Left hindlimb (tissue), 1 donor: ENCODE data around the gene PPEF1.
"Not testable (repeated sequence)": the region's sequence is repeated elsewhere in the genome, so short reads cannot be mapped to it uniquely, and the experiment has no call there.

Source experiments
- DNase-seq: peaks from one replicate; pipeline ENCODE4 v3.0.0-alpha.2; 2018

The PPEF1 gene

DNA sequence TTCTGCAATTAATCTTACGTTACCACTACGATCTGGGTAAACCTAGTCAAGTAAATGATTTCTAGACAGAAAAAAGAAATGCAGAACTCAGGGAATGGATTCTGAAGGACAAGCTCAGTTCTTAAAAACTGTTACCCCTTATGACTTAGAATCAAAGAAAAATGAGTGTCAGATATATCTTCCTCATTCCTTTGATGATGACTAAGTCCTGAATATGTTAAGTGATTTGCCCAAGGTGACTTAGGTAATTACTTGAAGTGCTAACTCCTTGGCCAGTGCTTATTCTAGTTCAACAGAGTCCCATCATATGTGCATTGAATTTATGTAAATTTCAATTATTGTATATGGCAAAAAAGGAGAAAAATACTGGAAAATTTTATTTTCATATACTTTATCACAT is 92.5 kb downstream of the PPEF1 start:
- DNase-seq = no peak

DNA sequence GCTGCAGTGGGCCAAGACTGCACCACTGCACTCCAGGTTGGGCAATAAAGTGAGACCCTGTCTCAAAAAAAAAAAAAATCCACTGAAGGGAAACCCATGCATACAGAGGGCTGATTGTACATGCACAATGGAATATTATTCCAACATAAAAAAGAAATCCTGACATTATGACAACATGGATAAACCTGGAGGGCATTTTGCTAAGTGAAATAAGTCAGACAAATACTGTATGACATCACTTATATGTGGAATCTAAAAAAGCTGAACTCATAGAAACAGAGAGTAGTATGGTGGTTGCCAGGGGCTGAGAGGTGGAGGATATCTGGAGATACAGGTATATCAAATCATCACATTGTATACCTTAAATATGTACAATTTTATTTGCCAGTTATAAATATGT is 102.2 kb downstream of the PPEF1 start:
- DNase-seq = no peak

DNA sequence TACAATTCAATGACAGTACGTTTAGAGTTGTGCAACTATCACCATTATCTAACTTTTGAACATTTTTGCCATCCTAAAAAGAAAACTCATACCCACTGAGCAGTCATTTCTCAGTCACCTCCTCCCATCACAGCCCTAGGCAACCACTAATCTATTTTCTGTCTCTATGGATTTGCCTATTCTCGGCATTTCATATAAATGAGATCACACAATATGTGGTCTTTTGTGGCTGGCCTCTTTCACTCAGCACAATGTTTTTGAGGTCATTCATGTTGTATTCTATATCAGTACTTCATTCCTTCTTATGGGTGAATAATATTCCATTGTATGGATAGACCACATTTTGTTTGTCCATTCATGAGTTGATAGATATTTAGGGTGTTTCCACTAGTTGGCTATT is 103.0 kb downstream of the PPEF1 start:
- no peak for DNase-seq

DNA sequence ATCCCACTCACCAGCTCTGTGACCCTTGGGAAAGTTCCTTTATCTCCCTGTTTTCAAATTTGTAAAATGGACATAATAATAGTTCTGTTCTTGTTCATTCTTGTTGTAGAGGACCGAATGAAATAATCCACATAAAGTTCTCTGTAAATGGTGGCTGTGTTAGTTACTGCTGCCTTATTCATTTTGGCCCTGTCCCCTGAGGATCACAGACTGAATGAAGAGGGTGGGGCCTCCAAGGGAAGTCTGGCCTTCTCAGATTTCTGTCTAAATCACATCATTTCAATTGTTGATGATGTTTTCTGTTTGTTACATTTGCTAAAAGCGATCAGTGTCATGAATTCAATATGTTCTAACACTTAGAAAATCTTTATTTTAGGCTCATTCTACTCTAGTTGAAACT is 117.9 kb downstream of the PPEF1 start:
- DNase-seq = no peak

DNA sequence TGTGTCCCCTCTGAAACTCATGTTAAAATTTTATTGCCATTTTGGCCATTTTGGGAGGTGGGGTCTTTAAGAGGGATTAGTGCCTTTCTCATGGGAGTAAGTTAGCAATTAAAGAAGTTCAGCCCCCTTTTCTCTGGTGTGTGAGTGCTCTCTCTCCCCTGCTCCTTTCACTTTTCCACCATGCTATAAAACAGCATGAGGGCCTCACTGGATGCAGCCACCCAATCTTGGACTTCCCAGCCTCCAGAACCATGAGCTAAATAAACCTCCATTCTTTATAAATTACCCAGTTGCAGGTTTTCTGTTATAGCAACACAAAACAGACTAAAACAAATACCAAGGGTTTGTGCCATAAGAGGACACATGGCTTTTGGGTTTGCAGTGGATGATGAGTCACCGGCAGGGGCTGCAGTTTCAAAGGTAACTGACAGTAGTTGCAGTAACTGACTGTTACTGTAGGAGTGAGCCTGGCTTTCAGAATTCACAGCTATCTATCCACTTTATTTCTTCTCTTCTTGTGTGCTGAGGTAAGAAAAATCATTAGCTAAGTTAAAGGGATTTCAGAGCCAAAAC is 121.5 kb downstream of the PPEF1 start:
- no peak for DNase-seq

DNA sequence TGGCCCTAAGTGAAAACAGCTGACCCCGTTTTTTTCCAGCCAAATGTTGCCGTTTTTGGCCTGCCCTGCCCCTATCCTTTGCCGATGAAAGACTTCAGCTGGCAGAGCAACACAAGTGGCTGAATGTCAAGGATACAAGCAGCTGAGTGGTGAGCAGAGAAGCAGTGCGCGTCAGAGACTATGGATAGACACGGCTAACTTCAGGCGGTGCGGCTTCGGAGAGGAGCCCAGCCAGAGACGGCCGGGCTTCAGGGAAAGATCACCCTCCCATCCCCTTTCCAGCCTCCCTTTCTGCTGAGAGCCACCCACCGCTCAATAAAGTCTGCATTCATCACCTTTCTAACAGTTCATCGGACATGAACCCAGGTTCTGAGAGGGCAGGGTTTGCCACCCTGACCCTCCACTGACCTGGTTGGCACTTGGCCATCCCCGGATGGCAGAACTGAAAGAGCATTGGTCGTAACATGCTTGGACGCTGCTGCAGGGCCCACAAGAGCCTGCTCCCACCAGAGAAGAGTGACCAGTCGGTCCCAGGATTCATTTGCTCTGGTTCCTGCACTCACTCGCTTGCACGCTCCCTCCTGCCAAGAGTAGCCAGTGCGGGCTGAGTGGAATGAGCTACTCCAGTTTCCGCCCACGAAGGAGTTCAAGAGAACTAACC is 125.8 kb downstream of the PPEF1 start:
- peak; percentile 57 for DNase-seq

DNA sequence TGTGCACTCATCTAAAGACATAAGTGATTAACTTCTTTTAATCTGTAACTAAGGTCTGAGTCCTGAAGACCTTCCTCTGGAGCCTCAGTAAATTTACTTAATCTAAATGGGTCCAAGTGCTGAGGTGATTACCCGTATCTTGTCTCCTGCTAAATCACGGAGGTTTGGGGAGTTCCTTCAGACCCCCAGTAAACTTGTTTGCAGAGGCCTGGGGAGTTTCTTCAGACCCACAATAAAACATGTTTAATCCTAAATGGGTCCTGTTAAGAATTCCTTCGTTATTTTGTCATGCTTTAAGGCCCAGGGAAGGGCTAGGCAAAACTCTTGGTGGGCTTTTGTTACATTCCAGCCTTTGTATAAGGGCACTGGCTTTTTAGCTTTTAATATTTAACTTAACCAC is 140.5 kb downstream of the PPEF1 start:
- DNase-seq = not testable (repeated sequence)

DNA sequence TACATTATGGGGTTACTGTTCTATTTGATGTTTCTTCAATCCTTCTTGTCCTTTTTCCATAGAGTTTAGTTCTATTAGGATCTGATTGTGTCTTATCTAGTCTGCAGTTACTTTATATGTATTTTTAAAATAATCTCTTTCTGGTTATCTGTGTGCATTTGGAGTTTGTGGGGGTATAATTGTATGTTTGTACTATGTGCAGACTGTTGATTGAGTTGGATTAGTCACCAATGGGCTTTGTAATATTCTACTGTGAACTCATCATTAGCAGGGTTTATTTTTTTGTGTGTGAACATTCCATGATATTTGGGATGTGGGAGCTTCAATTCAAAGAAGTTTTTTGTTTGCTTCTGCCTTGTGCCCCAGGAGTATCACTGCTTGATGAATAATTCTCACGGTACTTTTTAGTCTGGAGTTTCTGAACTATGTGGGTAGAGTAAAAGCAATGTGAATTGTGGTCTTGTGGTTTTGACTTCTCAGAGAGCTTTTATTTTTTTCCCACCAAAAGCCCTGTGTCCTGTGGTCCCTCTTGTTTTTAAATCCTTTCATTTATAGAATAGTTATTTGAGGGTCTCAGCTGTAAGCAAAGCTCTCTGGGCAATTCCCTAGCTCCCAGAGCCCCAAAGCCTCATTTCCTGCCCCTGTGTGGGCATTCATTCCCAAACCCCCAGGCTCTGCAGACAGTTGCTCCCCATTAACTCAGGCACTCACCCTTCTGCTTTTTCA is 148.6 kb downstream of the PPEF1 start:
- no peak for DNase-seq

DNA sequence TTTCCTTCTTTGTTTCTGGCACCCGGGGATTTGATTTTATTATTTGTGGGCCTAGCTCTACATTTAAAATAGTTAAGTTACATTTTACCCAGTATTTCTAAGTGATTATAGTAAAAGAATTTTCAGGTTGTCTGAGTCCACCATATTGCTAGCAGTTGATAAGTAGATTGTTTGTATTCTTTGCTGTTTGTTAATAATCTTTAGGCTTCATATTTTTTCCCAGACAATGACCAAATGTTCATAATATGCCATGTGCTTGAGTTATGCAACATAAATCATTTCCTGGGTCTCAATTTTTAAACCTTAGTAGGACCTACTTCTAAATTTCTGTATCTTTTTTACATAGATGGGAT is 149.2 kb downstream of the PPEF1 start:
- DNase-seq = no peak

DNA sequence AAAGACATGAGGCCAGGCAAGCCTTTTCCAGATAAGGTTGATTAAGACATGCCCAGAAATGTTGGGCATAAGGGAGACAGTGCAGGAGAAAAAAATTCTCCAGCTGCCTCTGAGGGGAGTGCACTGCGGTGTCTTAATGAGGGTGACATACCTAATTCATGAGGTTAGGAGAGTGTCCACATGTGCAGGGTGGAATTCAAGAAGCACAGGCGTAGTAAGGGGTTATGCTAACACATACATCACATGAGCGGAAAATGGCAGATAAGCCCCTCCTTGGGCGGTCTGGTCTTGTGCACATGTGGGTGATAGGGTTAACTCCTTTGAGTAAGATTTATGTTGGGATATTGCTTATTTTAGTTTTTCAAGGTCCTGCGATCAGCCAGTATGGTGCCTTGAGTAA is 154.1 kb downstream of the PPEF1 start:
- no peak for DNase-seq

DNA sequence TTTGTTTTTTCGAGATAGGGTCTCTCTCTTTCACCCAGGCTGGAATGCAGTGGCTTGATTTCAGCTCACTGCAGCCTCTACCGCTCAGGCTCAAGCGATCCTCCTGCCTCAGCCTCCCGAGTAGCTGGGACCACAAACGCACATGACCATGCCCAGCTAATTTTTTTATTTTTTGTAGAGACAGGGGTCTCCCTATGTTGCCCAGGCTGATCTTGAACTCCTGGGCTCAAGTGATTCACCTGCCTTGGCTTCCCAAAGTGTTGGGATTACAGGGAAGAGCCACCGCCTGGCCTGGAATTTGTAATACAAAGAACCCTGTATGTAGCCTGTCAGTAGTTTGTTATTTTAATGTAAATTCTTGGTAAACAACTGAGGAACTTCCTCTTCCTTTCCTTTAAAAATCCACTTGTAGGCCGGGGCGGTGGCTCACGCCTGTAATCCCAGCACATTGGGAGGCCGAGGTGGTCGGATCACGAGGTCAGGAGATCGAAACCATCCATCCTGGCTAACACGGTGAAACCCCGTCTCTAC is 157.0 kb downstream of the PPEF1 start:
- no peak for DNase-seq

DNA sequence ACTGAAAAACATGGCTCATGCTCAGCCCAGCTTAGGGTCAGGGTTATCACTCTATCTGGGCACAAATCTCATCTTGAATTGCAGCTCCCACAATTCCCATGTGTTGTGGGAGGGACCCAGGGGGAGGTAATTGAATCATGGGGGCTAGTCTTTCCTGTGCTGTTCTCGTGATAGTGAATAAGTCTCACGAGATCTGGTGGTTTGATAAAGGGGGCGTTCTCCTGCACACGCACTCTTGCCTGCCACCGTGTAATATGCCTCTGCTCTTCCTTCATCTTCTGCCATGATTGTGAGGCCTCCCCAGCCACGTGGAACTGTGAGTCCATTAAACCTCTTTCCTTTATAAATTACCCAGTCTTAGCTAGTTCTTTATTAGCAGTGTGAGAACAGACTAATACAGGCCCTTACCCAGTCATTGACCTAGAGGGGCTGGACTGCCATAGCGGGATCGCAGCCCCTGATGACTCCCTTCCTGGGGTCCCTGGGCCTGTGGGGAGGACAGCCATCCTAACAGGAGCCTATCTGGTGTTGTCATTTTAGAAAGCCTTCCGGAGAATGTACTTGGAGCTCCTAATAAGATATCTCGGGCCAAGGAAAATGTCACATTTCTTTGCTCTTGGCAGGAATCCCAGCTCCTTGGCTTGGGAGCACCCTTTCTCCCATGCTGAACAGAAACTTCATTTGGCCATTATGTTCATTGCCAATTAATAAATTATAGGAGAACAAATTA is 163.9 kb downstream of the PPEF1 start:
- no peak for DNase-seq

DNA sequence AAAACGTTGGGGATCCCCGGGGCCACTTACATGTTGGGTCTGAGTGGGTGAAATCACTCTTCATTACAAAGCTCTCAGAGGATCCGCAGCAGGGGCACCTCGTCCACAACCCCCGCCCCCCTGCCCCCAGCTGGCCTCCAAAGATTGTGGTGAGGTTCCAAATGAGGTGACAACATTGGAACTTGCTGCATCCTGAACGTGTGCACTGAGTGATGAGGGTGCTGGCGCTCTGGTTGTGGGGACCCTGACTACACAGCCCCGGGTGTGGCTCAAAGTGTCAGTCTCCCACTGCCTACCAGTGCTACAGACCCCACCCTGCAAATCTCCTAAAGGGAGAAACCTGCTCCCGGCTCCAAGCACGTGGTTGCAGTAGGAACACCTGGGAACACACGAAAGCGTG is 164.5 kb downstream of the PPEF1 start:
- DNase-seq = no peak

DNA sequence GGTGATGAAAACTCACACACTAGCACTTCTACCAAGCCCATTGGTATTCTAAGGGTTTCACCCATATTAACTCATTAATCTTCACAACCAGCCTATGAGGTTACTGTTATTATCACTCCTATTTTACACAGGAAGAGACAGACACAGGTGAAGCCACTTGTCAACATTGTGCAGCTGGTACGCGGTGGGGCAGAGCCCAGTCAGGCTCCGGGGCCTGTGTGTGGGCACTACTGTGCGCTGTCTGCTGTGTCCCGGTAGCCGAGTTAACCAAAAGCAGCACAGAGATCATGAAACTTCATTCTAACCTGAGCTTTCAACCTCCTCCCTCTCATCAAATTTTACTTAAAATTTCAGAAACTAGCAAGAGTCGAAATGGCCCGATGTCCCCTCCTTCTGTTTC is 165.2 kb downstream of the PPEF1 start:
- DNase-seq = no peak

DNA sequence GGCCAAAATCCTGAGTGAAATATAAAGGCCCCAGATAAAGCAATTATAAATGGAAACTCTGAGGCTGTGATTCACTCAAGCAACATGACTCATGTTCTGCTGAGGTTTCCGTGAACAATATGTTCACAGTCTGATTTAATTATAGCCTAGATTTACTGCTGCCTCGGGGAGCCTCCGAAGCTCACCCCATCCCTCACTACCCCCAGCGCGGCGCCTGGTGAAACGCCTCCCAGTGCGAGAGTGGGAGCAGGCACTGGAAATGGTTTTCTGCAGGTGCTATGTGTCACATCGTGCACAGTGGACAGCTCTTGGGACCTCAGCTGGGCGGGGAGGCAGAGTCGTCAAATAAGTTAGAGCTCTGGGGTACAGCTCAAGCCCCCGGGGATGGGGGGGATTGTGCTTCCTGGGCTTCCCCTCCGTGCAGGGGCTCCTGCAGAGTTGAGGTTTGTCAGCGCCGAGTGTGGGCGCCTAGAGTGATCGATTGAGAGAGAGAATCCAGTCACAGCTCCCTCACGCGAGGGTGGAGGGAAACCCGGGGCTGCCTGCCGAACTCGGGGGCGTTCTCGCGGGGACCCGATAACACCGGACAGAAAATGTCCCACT is 165.8 kb downstream of the PPEF1 start:
- DNase-seq = no peak

DNA sequence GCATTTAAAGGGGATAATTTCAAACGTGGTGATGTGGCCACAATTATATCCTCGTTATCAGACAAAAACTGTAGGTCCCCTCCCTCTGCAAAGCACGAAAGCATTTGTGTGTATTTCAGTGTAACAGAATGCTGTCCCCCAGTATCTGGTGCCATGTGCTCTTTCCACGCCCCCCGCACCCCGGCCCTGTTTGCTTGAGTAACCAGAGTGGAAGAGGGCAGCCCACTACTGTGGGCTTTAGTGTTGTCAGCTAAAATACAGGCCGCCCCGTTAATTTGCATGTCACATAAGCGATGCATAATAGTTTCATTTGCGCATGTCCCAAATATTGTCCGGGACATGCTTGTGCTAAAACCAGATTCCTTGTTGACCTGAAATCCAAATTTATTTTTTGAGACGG is 166.4 kb downstream of the PPEF1 start:
- no peak for DNase-seq

DNA sequence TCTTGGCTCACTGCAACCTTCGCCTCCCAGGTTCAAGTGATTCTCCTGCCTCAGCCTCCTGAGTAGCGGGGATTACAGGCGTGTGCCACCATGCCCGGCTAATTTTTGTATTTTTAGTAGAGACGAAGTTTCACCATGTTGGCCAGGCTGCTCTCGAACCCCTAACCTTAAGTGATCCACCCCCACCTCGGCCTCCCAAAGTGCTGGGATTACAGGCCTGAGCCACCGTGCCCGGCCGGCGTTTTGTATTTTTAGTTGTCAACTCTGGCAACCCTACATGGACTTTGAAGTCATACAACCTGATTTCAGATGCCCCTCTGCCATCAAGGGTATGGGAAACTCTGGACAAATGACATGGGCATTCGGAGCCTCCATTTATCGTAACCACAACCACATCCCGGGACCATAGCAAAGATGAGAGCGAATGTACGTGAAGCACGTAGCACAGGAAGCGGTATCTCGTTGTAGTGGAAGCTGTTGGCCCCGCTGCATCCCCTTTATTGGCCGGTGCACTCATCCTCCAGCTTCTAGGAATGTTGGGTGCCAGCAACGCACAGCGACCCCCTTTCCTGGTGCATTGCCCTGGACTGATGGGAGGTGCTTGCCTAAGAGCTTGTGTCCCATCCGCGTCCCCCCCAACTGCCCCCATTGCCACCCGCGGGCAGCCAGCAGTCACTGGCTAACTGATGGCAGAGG is 167.3 kb downstream of the PPEF1 start:
- no peak for DNase-seq

DNA sequence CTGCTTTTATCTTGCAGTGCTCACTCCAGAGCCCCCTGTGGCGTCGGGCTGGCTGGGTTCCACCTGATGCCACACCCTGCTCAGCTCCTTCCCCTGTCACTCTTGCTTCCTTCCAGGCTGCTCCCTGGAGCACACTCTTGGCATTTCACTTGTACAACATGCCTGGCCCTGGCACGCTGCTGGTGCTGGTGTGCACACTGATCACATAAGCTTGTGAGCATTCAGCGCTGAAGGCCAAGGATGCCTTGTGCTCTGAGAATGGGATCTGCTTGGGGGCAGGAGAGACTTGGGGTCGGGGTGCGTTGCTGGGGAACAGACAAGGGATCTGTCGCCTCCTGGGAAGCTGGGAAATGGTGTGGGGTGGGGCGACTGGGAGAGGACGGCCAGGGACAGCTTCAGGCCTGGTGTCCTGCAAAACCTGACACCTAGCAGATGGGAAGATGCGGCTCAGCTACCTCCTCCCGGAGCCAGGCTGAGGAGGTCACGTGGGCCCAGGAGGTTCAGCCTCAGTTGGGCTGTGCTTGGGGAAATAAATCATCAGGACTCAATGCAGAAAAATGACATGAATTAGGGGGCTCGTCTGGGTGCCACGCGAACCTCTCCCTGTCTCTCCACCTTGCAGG is 167.9 kb downstream of the PPEF1 start:
- DNase-seq = no peak

DNA sequence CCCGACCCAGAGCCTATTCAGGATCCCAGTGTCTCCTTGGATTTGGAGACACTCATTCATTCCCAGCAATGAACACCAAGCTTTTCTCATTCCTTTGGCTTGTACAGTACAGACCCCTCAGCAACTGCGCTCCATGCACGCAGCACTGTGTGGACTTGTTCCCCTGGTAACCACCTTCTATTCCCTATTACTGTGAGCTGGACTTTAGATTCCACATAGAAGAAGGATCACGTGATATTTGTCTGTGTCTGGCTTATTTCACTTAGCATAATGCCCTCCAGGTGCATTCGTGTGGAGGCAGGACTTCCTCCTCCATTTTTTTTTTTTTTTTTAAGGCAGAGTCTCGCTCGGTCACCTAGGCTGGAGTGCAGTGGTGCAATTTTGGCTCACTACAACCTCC is 170.0 kb downstream of the PPEF1 start:
- DNase-seq = no peak
